Measurements from ENCODE around the gene GRIP1.
"Not testable (repeated sequence)": the region's sequence is repeated elsewhere in the genome, so short reads cannot be mapped to it uniquely, and the experiment has no call there.

Gene GRIP1

DNA sequence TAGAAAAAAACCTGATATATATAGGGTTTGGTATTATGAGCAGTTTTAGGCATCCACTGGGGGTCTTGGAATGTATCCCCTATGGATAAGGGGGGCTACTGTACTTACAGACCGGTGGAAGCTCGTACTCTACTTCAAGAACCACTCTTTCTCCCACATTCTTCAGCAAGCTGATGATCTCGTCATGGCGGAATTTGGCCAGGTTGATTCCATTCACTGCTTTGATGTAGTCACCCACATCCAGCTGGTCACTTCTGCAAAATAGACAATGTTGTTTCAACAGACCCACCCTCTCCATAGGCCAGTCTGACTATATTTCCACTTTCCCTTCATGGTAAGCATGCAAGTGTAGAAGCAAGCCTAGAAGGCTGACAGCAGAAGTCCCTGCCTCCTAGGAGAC, 139.9 kb downstream of the GRIP1 start:
- no peaks in the 10 kb centered on the region for H3K4me1 Mint-ChIP-seq (ENCODE audit: low read depth)
- H3K27me3 Mint-ChIP-seq = no peaks in the 10 kb centered on the region

DNA sequence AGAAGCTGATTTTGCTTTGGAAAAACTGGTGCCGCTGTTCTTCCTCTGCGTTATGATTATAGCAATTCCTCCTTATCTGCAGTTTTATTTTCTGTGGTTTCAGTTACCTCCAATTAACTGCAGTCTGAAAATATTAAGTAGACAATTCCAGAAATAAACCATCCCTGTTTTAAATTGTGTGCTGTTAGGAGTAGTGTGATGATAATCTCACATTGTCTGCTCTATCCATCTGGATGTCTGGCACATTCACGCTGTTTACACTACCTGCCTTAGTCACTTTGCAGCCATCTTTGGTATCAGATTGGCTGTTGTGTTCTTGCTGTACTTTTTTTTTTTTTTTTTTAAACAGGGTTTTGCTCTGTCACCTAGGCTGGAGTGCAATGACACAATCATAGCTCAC, 141.0 kb downstream of the GRIP1 start:
- Mint-ChIP-seq H3K4me3 (no peak overlapping the region), H3K27me3 (no peaks in the 10 kb centered on the region), H3K36me3 (ENCODE audit: low read depth) (no peaks in the 10 kb centered on the region), H3K27ac (no peak overlapping the region), H3K4me1 (ENCODE audit: low read depth) (no peaks in the 10 kb centered on the region), H3K9me3 (no peaks in the 10 kb centered on the region)
- intact Hi-C loops (cut with micrococcal nuclease) = no loop called here

More for the DNA sequence above, 139.9 kb downstream of the GRIP1 start:
- Mint-ChIP-seq H3K9me3 (no peaks in the 10 kb centered on the region), H3K36me3 (ENCODE audit: low read depth) (no peaks in the 10 kb centered on the region), H3K4me3 (no peak overlapping the region), H3K27ac (no peak overlapping the region)
- intact Hi-C loops (cut with micrococcal nuclease) = no loop called here

DNA sequence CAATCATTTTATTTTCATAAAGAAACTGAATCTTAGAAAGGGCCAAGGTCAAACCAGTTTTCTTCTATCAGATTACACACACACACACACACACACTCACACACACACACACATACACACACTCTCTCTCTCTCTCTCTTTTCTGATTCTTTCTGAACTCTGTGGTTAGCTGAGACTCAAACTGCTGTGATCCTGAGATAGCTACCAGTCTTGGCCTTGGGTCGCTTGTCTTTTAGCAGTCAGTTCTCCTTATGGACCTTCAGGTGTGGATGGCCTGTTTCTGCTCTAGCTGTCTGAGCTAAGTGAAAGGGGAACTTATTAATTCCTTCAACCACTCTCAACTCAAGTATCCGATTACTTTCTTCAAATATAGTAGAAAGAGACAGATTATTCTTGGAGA, 145.1 kb downstream of the GRIP1 start:
- H3K4me3 Mint-ChIP-seq = no peak overlapping the region
- no peak overlapping the region for H3K27ac Mint-ChIP-seq
- no peaks in the 10 kb centered on the region for H3K36me3 Mint-ChIP-seq (ENCODE audit: low read depth)
- no peaks in the 10 kb centered on the region for H3K9me3 Mint-ChIP-seq
- no peaks in the 10 kb centered on the region for H3K4me1 Mint-ChIP-seq (ENCODE audit: low read depth)
- intact Hi-C loops (cut with micrococcal nuclease) = no loop called here
- no peaks in the 10 kb centered on the region for H3K27me3 Mint-ChIP-seq

DNA sequence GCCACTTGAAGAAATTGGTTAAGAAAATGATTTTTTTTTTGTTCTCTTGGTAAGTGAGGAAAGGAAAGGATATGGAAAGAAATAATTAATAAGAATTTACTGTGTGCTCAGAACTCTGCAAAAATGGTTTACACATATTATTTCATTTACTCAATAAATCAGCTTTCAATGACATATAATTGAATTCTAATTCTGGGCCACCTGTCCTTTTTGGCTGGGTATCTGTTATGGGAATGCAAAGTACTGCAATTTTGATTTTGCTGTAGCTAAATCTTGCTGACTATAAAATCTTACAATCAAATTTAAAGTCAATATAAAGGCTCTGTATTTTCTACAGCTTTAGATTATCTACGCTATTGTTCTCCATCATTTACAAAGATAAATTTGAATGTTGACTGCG, 147.1 kb downstream of the GRIP1 start:
- Mint-ChIP-seq H3K4me1 (ENCODE audit: low read depth) (no peaks in the 10 kb centered on the region), H3K27ac (no peak overlapping the region), H3K9me3 (no peaks in the 10 kb centered on the region), H3K27me3 (no peaks in the 10 kb centered on the region), H3K4me3 (no peak overlapping the region), H3K36me3 (ENCODE audit: low read depth) (no peaks in the 10 kb centered on the region)
- intact Hi-C loops (cut with micrococcal nuclease) = no loop called here

GRCh38 chr12:66529934-66530333, 148.9 kb downstream of the GRIP1 start:
- H3K9me3 Mint-ChIP-seq = no peaks in the 10 kb centered on the region
- no peak overlapping the region for H3K4me3 Mint-ChIP-seq
- intact Hi-C loops (cut with micrococcal nuclease) = no loop called here
- H3K27me3 Mint-ChIP-seq = no peaks in the 10 kb centered on the region
- no peak overlapping the region for H3K27ac Mint-ChIP-seq
- no peaks in the 10 kb centered on the region for H3K4me1 Mint-ChIP-seq (ENCODE audit: low read depth)
- no peaks in the 10 kb centered on the region for H3K36me3 Mint-ChIP-seq (ENCODE audit: low read depth)

DNA sequence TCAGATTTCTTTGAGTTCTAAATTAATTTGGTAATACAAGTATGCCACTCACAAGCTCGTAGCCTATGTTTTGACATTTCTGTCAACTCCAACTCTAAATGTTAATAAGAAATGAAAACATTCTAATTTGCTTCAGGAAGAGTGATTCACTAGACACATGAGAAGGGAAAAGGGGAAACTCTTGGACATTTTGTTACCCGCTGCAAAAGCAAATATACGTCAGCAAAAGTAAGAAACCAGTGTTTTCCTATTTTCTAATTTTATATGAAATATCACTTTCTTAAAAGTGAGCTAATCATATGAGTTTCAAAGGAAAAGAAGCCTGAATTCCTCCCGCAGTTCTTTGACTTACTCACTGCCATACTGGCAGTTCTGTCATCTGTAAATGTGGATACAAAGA, 162.3 kb downstream of the GRIP1 start:
- Mint-ChIP-seq H3K4me3 (no peak overlapping the region), H3K36me3 (ENCODE audit: low read depth) (no peaks in the 10 kb centered on the region), H3K27ac (no peak overlapping the region), H3K4me1 (ENCODE audit: low read depth) (no peaks in the 10 kb centered on the region), H3K9me3 (peaks cover 6% of the 10 kb centered on the region), H3K27me3 (no peaks in the 10 kb centered on the region)
- intact Hi-C loops (cut with micrococcal nuclease) = no loop called here

DNA sequence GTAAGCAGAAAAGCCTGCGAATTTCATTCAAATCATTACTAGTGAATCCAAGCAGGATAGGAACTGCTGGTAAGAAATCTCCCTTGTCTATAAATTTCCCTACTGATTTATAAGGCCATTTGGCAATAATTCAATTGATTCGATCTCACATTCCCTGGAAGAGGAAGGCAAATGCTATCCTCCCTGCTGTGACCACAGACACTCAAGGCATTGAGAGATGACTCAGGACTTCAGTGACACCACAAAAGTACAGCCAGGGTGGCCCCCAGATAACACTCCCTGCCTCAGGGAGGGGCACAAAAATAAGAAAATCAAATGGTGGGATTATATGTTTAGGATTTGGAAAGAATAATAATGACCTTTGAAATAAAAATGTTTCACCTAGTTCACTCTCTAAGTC, 162.7 kb downstream of the GRIP1 start:
- no peaks in the 10 kb centered on the region for H3K27me3 Mint-ChIP-seq
- H3K27ac Mint-ChIP-seq = no peak overlapping the region
- peaks cover 2% of the 10 kb centered on the region for H3K9me3 Mint-ChIP-seq
- intact Hi-C loops (cut with micrococcal nuclease) = no loop called here
- no peak overlapping the region for H3K4me3 Mint-ChIP-seq
- no peaks in the 10 kb centered on the region for H3K36me3 Mint-ChIP-seq (ENCODE audit: low read depth)
- no peaks in the 10 kb centered on the region for H3K4me1 Mint-ChIP-seq (ENCODE audit: low read depth)

- intact Hi-C loops (cut with micrococcal nuclease) = no loop called here
- Mint-ChIP-seq H3K9me3 (no peaks in the 10 kb centered on the region), H3K4me3 (no peak overlapping the region), H3K36me3 (ENCODE audit: low read depth) (no peaks in the 10 kb centered on the region), H3K4me1 (ENCODE audit: low read depth) (no peaks in the 10 kb centered on the region), H3K27me3 (no peaks in the 10 kb centered on the region), H3K27ac (no peak overlapping the region)
These were observed 164.3 kb downstream of the GRIP1 start for GRCh38 chr12:66514581-66514980.

DNA sequence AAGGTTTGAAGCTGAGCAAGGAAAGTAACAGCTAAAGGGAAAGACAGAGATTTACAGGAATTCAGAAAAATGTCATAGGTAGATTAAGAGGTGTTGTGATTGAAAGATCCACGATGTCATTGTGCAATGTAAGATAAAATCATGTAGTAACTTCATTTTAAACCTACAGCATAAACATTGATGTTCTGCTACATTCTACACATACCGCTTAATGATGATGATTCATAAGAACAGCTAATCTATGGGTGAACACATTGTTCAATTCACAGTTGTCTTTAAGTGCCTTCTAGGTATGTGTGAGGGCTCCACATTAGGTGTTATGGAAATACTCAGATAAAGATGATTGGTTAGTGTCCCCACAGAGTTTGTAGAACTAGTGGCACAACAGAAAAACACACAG, 170.9 kb downstream of the GRIP1 start:
- Mint-ChIP-seq H3K4me1 (ENCODE audit: low read depth) (no peaks in the 10 kb centered on the region), H3K27me3 (no peaks in the 10 kb centered on the region), H3K27ac (no peak overlapping the region), H3K9me3 (no peaks in the 10 kb centered on the region), H3K36me3 (ENCODE audit: low read depth) (no peaks in the 10 kb centered on the region), H3K4me3 (no peak overlapping the region)
- intact Hi-C loops (cut with micrococcal nuclease) = no loop called here

- Mint-ChIP-seq H3K4me3 (no peak overlapping the region), H3K9me3 (no peaks in the 10 kb centered on the region), H3K4me1 (ENCODE audit: low read depth) (no peaks in the 10 kb centered on the region), H3K36me3 (ENCODE audit: low read depth) (no peaks in the 10 kb centered on the region), H3K27ac (no peak overlapping the region), H3K27me3 (no peaks in the 10 kb centered on the region)
- intact Hi-C loops (cut with micrococcal nuclease) = no loop called here
These were observed 175.1 kb downstream of the GRIP1 start for GRCh38 chr12:66503746-66504145.

GRCh38 chr12:66502911-66503310, 176.0 kb downstream of the GRIP1 start:
- intact Hi-C loops (cut with micrococcal nuclease) = no loop called here
- no peak overlapping the region for H3K4me3 Mint-ChIP-seq
- no peak overlapping the region for H3K27ac Mint-ChIP-seq
- no peaks in the 10 kb centered on the region for H3K36me3 Mint-ChIP-seq (ENCODE audit: low read depth)
- no peaks in the 10 kb centered on the region for H3K27me3 Mint-ChIP-seq
- no peaks in the 10 kb centered on the region for H3K4me1 Mint-ChIP-seq (ENCODE audit: low read depth)
- H3K9me3 Mint-ChIP-seq = no peaks in the 10 kb centered on the region

GRCh38 chr12:66500841-66501240, 178.0 kb downstream of the GRIP1 start:
- Mint-ChIP-seq H3K27me3 (no peaks in the 10 kb centered on the region), H3K27ac (no peak overlapping the region), H3K36me3 (ENCODE audit: low read depth) (no peaks in the 10 kb centered on the region), H3K4me3 (no peak overlapping the region), H3K4me1 (ENCODE audit: low read depth) (no peaks in the 10 kb centered on the region), H3K9me3 (no peaks in the 10 kb centered on the region)
- intact Hi-C loops (cut with micrococcal nuclease) = no loop called here

DNA sequence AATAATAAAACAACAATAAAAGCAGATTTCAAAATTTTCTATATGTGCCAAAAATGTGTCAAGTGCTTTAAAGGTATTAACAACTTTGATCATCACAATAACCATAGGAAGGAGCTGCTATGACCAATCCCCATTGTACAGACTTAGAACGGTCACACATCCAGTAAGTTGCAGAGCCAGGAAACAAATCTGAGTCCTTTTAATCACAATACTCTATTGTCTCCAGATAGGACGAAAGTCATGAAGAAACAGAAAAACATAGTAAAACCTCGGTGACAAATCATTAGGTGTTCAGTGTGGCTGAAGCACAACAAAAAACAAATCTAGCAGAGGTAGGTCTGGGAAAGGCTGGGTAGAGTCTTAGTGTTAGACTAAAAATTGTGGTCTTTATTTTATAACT, 178.8 kb downstream of the GRIP1 start:
- Mint-ChIP-seq H3K4me1 (ENCODE audit: low read depth) (no peaks in the 10 kb centered on the region), H3K36me3 (ENCODE audit: low read depth) (no peaks in the 10 kb centered on the region), H3K9me3 (no peaks in the 10 kb centered on the region), H3K4me3 (no peak overlapping the region), H3K27ac (no peak overlapping the region), H3K27me3 (no peaks in the 10 kb centered on the region)
- intact Hi-C loops (cut with micrococcal nuclease) = no loop called here

DNA sequence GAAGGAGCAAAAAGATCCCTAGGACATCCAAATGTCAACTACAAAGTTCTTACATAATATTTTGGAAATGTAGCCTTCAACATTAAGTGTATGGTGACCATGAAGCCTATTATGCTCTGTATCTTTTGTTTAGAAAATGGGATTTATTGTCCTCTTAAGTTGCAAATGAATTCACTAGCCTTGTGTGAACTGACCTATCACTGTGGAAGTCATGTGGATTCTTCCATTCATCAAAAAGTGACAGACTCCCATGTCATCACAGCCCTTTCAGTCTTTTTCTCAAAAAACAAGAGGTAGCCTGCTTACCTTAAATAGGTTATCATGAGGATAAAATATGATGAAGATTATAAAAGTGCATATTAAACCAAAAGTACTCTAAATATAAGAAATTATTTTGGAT, 179.9 kb downstream of the GRIP1 start:
- Mint-ChIP-seq H3K27me3 (no peaks in the 10 kb centered on the region), H3K9me3 (no peaks in the 10 kb centered on the region), H3K4me1 (ENCODE audit: low read depth) (no peaks in the 10 kb centered on the region), H3K4me3 (no peak overlapping the region), H3K36me3 (ENCODE audit: low read depth) (no peaks in the 10 kb centered on the region), H3K27ac (no peak overlapping the region)
- intact Hi-C loops (cut with micrococcal nuclease) = no loop called here

- intact Hi-C loops (cut with micrococcal nuclease); H3K9me3 Mint-ChIP-seq; H3K27me3 Mint-ChIP-seq; H3K4me3 Mint-ChIP-seq; H3K27ac Mint-ChIP-seq; H3K36me3 Mint-ChIP-seq (ENCODE audit: low read depth); H3K4me1 Mint-ChIP-seq (ENCODE audit: low read depth): not testable (repeated sequence)
These were observed 180.8 kb downstream of the GRIP1 start for GRCh38 chr12:66498059-66498458.

All from dendritic cell treated with granulocyte-macrophage colony-stimulating factor and Interleukin-4, amounts not matched to agents 40 ng/mL and 50 ng/mL, for 4 days (primary cell).